Natural killer cell (primary cell): Measurements from ENCODE around the gene TBC1D10B. TPM values are rescaled to one million over a fixed set of nuclear protein-coding genes. Genes with fewer than 3 reads are reported as not detected.

Source experiments
- ATAC-seq, 3 donors: fragments of 150-1000 bp in 2 of 3; fragments of 200-7000 bp in 1 of 3; cut with Tn5 transposase; 1 replicate in 1 of 3; 2 replicates in 2 of 3; pipeline ENCODE4 v1.10.0; 2021; ENCODE audit warnings: mild to moderate bottlenecking in 2 of 3, moderate library complexity in 2 of 3
- DNase-seq, 2 donors: peaks; one replicate each; pipeline versions ENCODE4 v3.0.0 to v3.0.0-alpha.2; 2013 to 2021; ENCODE audit warnings: mixed read lengths in 1 of 2
- H3K27ac ChIP-seq: one replicate; pipeline ENCODE4 v1.5.1; 2013; ENCODE audit warnings: mild to moderate bottlenecking, low read length
- H3K27me3 ChIP-seq: one replicate; pipeline ENCODE4 v1.6.1; 2013; ENCODE audit warnings: low read length; ENCODE audit not compliant: control insufficient read depth, insufficient read depth
- H3K36me3 ChIP-seq: one replicate; pipeline ENCODE4 v1.6.1; 2013; ENCODE audit warnings: low read length; ENCODE audit not compliant: control insufficient read depth, insufficient read depth
- H3K4me1 ChIP-seq: one replicate; pipeline ENCODE4 v1.6.1; 2013; ENCODE audit warnings: low read length; ENCODE audit not compliant: control insufficient read depth, insufficient read depth
- H3K4me3 ChIP-seq: one replicate; pipeline ENCODE4 v1.5.1; 2013; ENCODE audit warnings: low read length
- H3K9me3 ChIP-seq: one replicate; pipeline ENCODE4 v1.6.1; 2013; ENCODE audit warnings: low read length; ENCODE audit not compliant: control insufficient read depth, insufficient read depth
- H3K27ac Mint-ChIP-seq, 2 donors: one replicate each; pipeline ENCODE4 v1.8.0; 2022; ENCODE audit warnings: mild to moderate bottlenecking in 2 of 2, mixed read lengths in 2 of 2, moderate library complexity in 1 of 2
- H3K27me3 Mint-ChIP-seq, 2 donors: one replicate each; pipeline ENCODE4 v1.8.0; 2022; ENCODE audit warnings: low read depth in 2 of 2, mixed read lengths in 2 of 2
- H3K36me3 Mint-ChIP-seq: one replicate; pipeline ENCODE4 v1.8.0; 2022; ENCODE audit warnings: mixed read lengths
- H3K4me1 Mint-ChIP-seq, 2 donors: one replicate each; pipeline ENCODE4 v1.8.0; 2022; ENCODE audit warnings: mixed read lengths in 2 of 2
- H3K4me3 Mint-ChIP-seq: one replicate; pipeline ENCODE4 v1.8.0; 2022; ENCODE audit warnings: mild to moderate bottlenecking, moderate library complexity, mixed read lengths
- H3K9me3 Mint-ChIP-seq, 2 donors: one replicate each; pipeline ENCODE4 v1.8.0; 2022; ENCODE audit warnings: mixed read lengths in 2 of 2
- WGBS: methylation state at CpG from one replicate; pipeline ENCODE4 v1.1.7; 2013; ENCODE audit warnings: missing lambda C conversion rate; ENCODE audit not compliant: insufficient coverage; 5-methylcytosine and 5-hydroxymethylcytosine counted together
- intact Hi-C: fragments of 100-400 bp; cut with micrococcal nuclease; formaldehyde crosslinking; loops from one replicate; pipeline ENCODE4 v1.14.2; 2022
- total RNA-seq, 4 donors: library from RNA; stranded (reverse); fragments of 120-200 nt in 1 of 4; gene quantifications; one replicate each; pipeline versions ENCODE4 v1.2.3 to v1.2.4, GENCODE V29; 2013 to 2022
- TF ChIP-seq, protein P1 (sequence below): fragments of 200-600 bp; IDR thresholded peaks from one replicate; pipeline ENCODE4 v1.8.0; 2022; ENCODE audit warnings: antibody characterized with exemption

TBC1D10B gene
- total RNA-seq, 3 donors from 2014 or later (not counting 1 experiment from before 2014, with no cell fraction given) = 43.0 to 55.3 (median 50.2) TPM

DNA sequence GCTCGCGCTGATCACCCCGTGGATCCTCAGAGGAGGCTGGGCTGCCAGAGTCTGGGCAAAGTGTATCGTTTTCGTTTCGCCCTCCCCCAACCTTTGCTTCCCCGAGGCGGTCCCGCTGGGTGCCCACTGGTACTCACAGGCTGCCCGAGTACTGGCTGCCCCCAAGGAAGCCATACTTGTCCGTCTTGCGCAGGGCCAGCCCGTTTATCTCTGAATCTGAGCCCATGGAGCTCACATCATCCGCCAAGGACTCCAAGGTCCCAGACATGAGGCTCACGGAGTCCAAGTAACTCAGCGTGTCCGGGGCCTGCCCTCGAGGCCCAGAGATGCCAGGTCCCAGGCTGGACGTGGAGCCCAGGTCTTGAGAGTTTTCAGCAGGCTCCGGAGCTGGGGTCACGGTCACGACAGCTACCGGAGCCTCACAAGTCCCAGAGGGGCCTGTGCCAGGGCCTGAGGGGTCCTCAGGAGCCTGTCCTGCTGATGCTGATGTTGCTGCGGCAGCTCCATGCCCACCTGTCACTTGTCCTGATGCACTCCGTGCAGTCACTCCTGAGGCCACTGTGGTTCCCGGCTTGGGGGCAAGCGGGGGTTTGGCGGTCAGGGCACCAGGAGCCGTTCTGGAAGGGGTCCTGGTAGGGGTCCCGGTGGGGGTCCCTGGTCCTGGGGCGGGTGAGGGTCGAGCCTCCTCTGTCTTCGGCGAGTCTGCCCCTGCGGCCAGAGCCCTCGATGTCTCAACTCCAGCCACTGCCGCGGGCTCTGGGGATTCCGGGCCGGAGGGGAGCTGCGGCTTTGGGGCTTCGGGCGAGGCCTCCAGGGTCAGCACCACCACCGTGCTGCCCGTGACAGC, 980 bp downstream of the TBC1D10B start:
- TF ChIP-seq, protein P1, sequence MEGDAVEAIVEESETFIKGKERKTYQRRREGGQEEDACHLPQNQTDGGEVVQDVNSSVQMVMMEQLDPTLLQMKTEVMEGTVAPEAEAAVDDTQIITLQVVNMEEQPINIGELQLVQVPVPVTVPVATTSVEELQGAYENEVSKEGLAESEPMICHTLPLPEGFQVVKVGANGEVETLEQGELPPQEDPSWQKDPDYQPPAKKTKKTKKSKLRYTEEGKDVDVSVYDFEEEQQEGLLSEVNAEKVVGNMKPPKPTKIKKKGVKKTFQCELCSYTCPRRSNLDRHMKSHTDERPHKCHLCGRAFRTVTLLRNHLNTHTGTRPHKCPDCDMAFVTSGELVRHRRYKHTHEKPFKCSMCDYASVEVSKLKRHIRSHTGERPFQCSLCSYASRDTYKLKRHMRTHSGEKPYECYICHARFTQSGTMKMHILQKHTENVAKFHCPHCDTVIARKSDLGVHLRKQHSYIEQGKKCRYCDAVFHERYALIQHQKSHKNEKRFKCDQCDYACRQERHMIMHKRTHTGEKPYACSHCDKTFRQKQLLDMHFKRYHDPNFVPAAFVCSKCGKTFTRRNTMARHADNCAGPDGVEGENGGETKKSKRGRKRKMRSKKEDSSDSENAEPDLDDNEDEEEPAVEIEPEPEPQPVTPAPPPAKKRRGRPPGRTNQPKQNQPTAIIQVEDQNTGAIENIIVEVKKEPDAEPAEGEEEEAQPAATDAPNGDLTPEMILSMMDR = no peak
- peaks cover 55 to 65% of the 10 kb centered on the region in 2 donors for H3K4me1 Mint-ChIP-seq
- H3K27me3 ChIP-seq = no peaks in the 10 kb centered on the region

DNA sequence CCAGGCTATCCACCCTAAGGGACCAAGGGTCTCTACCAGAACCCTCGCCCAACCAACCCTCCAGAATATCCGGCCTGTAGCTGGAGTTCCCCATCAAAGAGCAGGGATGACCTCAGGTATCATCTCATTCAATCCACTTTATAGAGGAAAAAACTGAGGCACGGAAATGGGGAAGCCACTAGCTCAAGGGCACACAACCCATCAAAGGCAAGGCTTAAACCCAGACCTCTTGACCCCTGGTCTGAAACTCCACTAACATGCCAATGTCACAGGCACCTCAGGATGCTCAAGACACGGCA, 1.6 kb downstream of the TBC1D10B start:
- H3K36me3 Mint-ChIP-seq = no peaks in the 10 kb centered on the region
- TF ChIP-seq, protein P1 = no peak
- peaks cover 55 to 65% of the 10 kb centered on the region in 2 donors for H3K4me1 Mint-ChIP-seq
- H3K9me3 ChIP-seq = no peaks in the 10 kb centered on the region
- H3K27me3 ChIP-seq = no peaks in the 10 kb centered on the region
- ATAC-seq = no peak
- H3K36me3 ChIP-seq = peaks cover 13% of the 10 kb centered on the region
- no peaks in the 10 kb centered on the region for H3K9me3 Mint-ChIP-seq
- H3K4me3 Mint-ChIP-seq = peak overlapping the region; percentile 93
- peak overlapping the region; percentile 64 for H3K4me3 ChIP-seq
- peak overlapping the region; percentile 25 for H3K27ac ChIP-seq
- intact Hi-C loops = no loop called here
- DNase-seq = no peak
- H3K4me1 ChIP-seq = peaks cover 35% of the 10 kb centered on the region
- WGBS = 3% methylated on average over 4 of the region's 4 CpGs
- H3K27me3 Mint-ChIP-seq = peaks cover 0 to 3% of the 10 kb centered on the region in 2 donors
- H3K27ac Mint-ChIP-seq = peak overlapping the region; percentile 80 to 88

More for the DNA sequence above, 980 bp downstream of the TBC1D10B start:
- intact Hi-C loops = no loop called here
- H3K36me3 Mint-ChIP-seq = no peaks in the 10 kb centered on the region
- H3K4me3 Mint-ChIP-seq = peak overlapping the region; percentile 93
- H3K4me1 ChIP-seq = peaks cover 35% of the 10 kb centered on the region
- H3K9me3 Mint-ChIP-seq = no peaks in the 10 kb centered on the region
- H3K27ac ChIP-seq = peak overlapping the region; percentile 25
- H3K4me3 ChIP-seq = peak overlapping the region; percentile 64
- WGBS = under 1% methylated on average over 45 of the region's 45 CpGs
- H3K27me3 Mint-ChIP-seq = peaks cover 0 to 3% of the 10 kb centered on the region in 2 donors
- no peak for ATAC-seq
- no peaks in the 10 kb centered on the region for H3K9me3 ChIP-seq
- peak in 1 of 2 donors; percentile 46 for DNase-seq
- peak overlapping the region; percentile 80 to 88 for H3K27ac Mint-ChIP-seq
- H3K36me3 ChIP-seq = peaks cover 13% of the 10 kb centered on the region

DNA sequence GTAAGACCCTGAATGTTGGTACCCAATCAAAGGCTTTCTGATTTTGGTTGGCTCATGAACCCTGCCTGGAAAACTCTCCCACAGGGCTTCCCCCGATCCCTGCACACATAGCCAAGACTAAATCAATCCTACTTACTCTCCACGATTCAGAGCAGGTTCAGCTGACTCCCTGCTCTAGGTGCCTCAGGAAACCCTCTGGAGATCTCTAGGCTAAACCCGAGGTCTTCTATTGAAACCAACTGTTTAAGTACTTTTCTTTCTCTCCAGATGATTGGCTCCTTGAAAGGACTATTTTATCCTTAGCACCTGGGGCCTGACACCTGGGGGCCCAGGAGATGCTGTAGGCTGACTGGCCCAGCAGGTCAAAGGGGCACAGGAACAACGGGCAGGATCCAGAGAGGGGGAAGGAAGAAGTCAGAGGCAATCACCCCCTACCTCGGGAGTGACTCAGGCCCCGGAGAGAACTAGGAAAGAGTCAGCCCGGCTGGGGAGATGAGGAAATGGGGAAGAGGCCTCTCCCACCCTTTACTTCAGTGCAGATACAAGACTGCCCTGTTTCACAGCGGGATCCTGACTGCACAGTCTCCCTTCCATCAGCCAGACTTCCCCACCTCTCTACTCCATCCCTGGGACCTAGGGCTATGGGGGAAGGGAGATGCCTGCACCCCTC, 2.0 kb downstream of the TBC1D10B start:
- no peaks in the 10 kb centered on the region for H3K27me3 ChIP-seq
- H3K9me3 ChIP-seq = no peaks in the 10 kb centered on the region
- H3K36me3 Mint-ChIP-seq = peaks cover 3% of the 10 kb centered on the region
- peaks cover 35% of the 10 kb centered on the region for H3K4me1 ChIP-seq
- H3K4me1 Mint-ChIP-seq = peaks cover 58 to 66% of the 10 kb centered on the region in 2 donors
- no peak overlapping the region for H3K27ac ChIP-seq
- H3K27ac Mint-ChIP-seq = peak overlapping the region; percentile 80 to 88
- H3K4me3 ChIP-seq = peak overlapping the region; percentile 64
- 16% methylated on average over 5 of the region's 8 CpGs for WGBS
- DNase-seq (peak in 1 of 2 donors; percentile 19), ATAC-seq (no peak)
- H3K4me3 Mint-ChIP-seq = peak overlapping the region; percentile 93
- peaks cover 17% of the 10 kb centered on the region for H3K36me3 ChIP-seq
- TF ChIP-seq, protein P1 = no peak
- no peaks in the 10 kb centered on the region for H3K9me3 Mint-ChIP-seq
- intact Hi-C loops = no loop called here
- H3K27me3 Mint-ChIP-seq = peaks cover 0 to 3% of the 10 kb centered on the region in 2 donors
